D341Med (cell line): ENCODE measurements around the gene OASL.
A peak's percentile ranks its signal among the peaks of the same experiment; 100 is the strongest.
"Not testable (repeated sequence)": the region's sequence is repeated elsewhere in the genome, so short reads cannot be mapped to it uniquely, and the experiment has no call there.

ENCODE experiments used
- DNase-seq: peaks from one replicate; pipeline ENCODE4 v3.0.0; 2012; ENCODE audit warnings: low spot score

OASL gene

GRCh38 chr12:121038861-121039668, at the start of gene OASL:
Gene OASL, minus strand, starts transcription at chr12:121039246. Its CDS starts 275 bp downstream, at chr12:121038971.
- DNase-seq = no peak

GRCh38 chr12:121088195-121088585, 49.1 kb upstream of the OASL start:
- DNase-seq = no peak

- DNase-seq = no peak
Measured at GRCh38 chr12:121087467-121088194, 48.6 kb upstream of the OASL start.

GRCh38 chr12:121086781-121087295, 47.8 kb upstream of the OASL start:
- DNase-seq = no peak

GRCh38 chr12:121085506-121086353, 46.7 kb upstream of the OASL start:
- no peak for DNase-seq

GRCh38 chr12:121085069-121085468, 46.0 kb upstream of the OASL start:
- DNase-seq = no peak

- DNase-seq = no peak
Measured at GRCh38 chr12:121084229-121084628, 45.2 kb upstream of the OASL start.

- no peak for DNase-seq
Measured at GRCh38 chr12:121080909-121081308, 41.9 kb upstream of the OASL start.

- DNase-seq = no peak
Measured at GRCh38 chr12:121079736-121080272, 40.8 kb upstream of the OASL start.

GRCh38 chr12:121077440-121077839, 38.4 kb upstream of the OASL start:
- DNase-seq = not testable (repeated sequence)

- DNase-seq = not testable (repeated sequence)
Measured at GRCh38 chr12:121075911-121076310, 36.9 kb upstream of the OASL start.

- no peak for DNase-seq
Measured at GRCh38 chr12:121072147-121072546, 33.1 kb upstream of the OASL start.

GRCh38 chr12:121069206-121069605, 30.2 kb upstream of the OASL start:
- DNase-seq = no peak

GRCh38 chr12:121065345-121065744, 26.3 kb upstream of the OASL start:
- DNase-seq = no peak

- not testable (repeated sequence) for DNase-seq
Measured at GRCh38 chr12:121064586-121064985, 25.5 kb upstream of the OASL start.

- no peak for DNase-seq
Measured at GRCh38 chr12:121064116-121064515, 25.1 kb upstream of the OASL start.

GRCh38 chr12:121062391-121063045, 23.5 kb upstream of the OASL start:
- no peak for DNase-seq

GRCh38 chr12:121061831-121062230, 22.8 kb upstream of the OASL start:
- DNase-seq = no peak

GRCh38 chr12:121060149-121061001, 21.3 kb upstream of the OASL start:
- DNase-seq = peak; percentile 46
